K562 (cell line): ENCODE measurements around the gene POC1B. TPM values are rescaled to one million over a fixed set of nuclear protein-coding genes. Genes with fewer than 3 reads are reported as not detected.

Source experiments
- ARID4B ChIP-seq: sonication (generic); formaldehyde crosslinking; IDR thresholded peaks from 2 replicates; pipeline ENCODE4 v1.8.0; 2022; ENCODE audit warnings: mild to moderate bottlenecking, missing genetic modification reagents
- IFI16 ChIP-seq: fragments of 250-450 bp; sonication (Bioruptor Pico); IDR thresholded peaks from 2 replicates; pipeline ENCODE4 v2.1.2; 2022; ENCODE audit warnings: mild to moderate bottlenecking, inconsistent platforms
- LEF1 ChIP-seq: fragments of 450-650 bp; IDR thresholded peaks from 2 replicates; pipeline ENCODE4 v1.6.1; 2016; ENCODE audit warnings: mild to moderate bottlenecking
- NKRF ChIP-seq: fragments of 450-650 bp; IDR thresholded peaks from 2 replicates; pipeline ENCODE4 v1.6.1; 2016; ENCODE audit warnings: borderline replicate concordance
- PHTF2 ChIP-seq: fragments of 250-450 bp; sonication (Bioruptor Pico); IDR thresholded peaks from 2 replicates; pipeline ENCODE4 v1.5.0; 2021; ENCODE audit warnings: mild to moderate bottlenecking
- POLR2G ChIP-seq: fragments of 200-400 bp; formaldehyde crosslinking; IDR thresholded peaks from 2 replicates; pipeline ENCODE4 v1.6.1; 2017; ENCODE audit warnings: low read depth, mild to moderate bottlenecking, antibody characterized with exemption, low read length, moderate library complexity
- RBM14 ChIP-seq: fragments of 200-400 bp; formaldehyde crosslinking; IDR thresholded peaks from 2 replicates; pipeline ENCODE4 v1.6.1; 2018; ENCODE audit warnings: low read depth, mild to moderate bottlenecking, low read length, moderate library complexity, borderline replicate concordance; ENCODE audit not compliant: insufficient read depth
- RFX1 ChIP-seq: fragments of 450-650 bp; IDR thresholded peaks from 2 replicates; pipeline ENCODE4 v1.6.1; 2016; ENCODE audit warnings: mild to moderate bottlenecking, moderate library complexity
- SMAD1 ChIP-seq: fragments of 150-350 bp; IDR thresholded peaks from 2 replicates; pipeline ENCODE4 v1.6.1; 2014; ENCODE audit warnings: low read length, low read depth; ENCODE audit not compliant: partially characterized antibody
- ZBTB12 ChIP-seq: fragments of 250-450 bp; sonication (Bioruptor Pico); IDR thresholded peaks from 2 replicates; pipeline ENCODE4 v1.4.0; 2020
- ZC3H8 ChIP-seq: fragments of 450-650 bp; IDR thresholded peaks from 2 replicates; pipeline ENCODE4 v1.6.1; 2017
- ZNF263 ChIP-seq: sonication (generic); formaldehyde crosslinking; IDR thresholded peaks from 2 replicates; pipeline ENCODE4 v1.8.0; 2022; ENCODE audit warnings: mild to moderate bottlenecking, missing genetic modification reagents, borderline replicate concordance
- ZNF609 ChIP-seq: sonication (generic); formaldehyde crosslinking; IDR thresholded peaks from 2 replicates; pipeline ENCODE4 v1.8.1; 2023; ENCODE audit warnings: missing genetic modification reagents, mild to moderate bottlenecking, borderline replicate concordance
- polyA plus RNA-seq, 8 experiments: library from polyadenylated mRNA; depleted of rRNA in 4 of 8; stranded (reverse) in 5 of 8; unstranded in 3 of 8; fragments of >200 nt; fragmentation: Nextera tagmentation in 2 of 8; fragmentation: Illumina TruSeq in 1 of 8; extraction: Ambion mirVana in 2 of 8; extraction: Trizol in 1 of 8; gene quantifications; 2 replicates each; pipeline versions ENCODE4 v1.2.1 to v1.2.3, GENCODE V29; 2011 to 2014; ENCODE audit warnings: inconsistent platforms in 1 of 8, missing spikeins in 1 of 8
- total RNA-seq, 7 experiments: library from RNA; depleted of rRNA in 6 of 7; stranded (reverse); fragments of >200 nt in 6 of 7; fragmentation: Illumina TruSeq in 2 of 7; extraction: Trizol in 2 of 7; gene quantifications; 2 replicates each; pipeline versions ENCODE4 v1.2.1 to v1.2.3, GENCODE V29; 2011 to 2021; ENCODE audit warnings: low replicate concordance in 1 of 7

Gene POC1B
- total and polyA plus RNA-seq, 9 of the 15 experiments (the other 6 are each of a cell fraction or from before 2014, with no cell fraction given), result 4.5 to 16.1 (median 10.4) TPM

GRCh38 chr12:89525824-89526770, at the start of gene POC1B (continued):
- peak; percentile 56 for TF ChIP-seq ARID4B (CRISPR knock-in tag)
- TF ChIP-seq ZBTB12, result peak; percentile 72
- TF ChIP-seq POLR2G, result peak; percentile 83
- TF ChIP-seq IFI16 (CRISPR knock-in tag), result no peak
- 0 out of 2 replicates have a peak, but pooled peaks have one; percentile 36 for TF ChIP-seq LEF1
- TF ChIP-seq PHTF2 (CRISPR knock-in tag), result no peak
- peak; percentile 83; the same call in 1 of the 2 replicates for TF ChIP-seq NKRF
- no peak for TF ChIP-seq SMAD1
- TF ChIP-seq ZNF263 (CRISPR knock-in tag), result 0 out of 2 replicates have a peak, but pooled peaks have one; percentile 31
- 0 out of 2 replicates have a peak, but pooled peaks have one; percentile 20 for TF ChIP-seq RBM14
- TF ChIP-seq ZC3H8, result no peak
- TF ChIP-seq ZNF609 (CRISPR knock-in tag), result 0 out of 2 replicates have a peak, but pooled peaks have one; percentile 61
- TF ChIP-seq RFX1, result peak; percentile 74
